ENCODE results near the gene NOL6.

NOL6 gene

DNA sequence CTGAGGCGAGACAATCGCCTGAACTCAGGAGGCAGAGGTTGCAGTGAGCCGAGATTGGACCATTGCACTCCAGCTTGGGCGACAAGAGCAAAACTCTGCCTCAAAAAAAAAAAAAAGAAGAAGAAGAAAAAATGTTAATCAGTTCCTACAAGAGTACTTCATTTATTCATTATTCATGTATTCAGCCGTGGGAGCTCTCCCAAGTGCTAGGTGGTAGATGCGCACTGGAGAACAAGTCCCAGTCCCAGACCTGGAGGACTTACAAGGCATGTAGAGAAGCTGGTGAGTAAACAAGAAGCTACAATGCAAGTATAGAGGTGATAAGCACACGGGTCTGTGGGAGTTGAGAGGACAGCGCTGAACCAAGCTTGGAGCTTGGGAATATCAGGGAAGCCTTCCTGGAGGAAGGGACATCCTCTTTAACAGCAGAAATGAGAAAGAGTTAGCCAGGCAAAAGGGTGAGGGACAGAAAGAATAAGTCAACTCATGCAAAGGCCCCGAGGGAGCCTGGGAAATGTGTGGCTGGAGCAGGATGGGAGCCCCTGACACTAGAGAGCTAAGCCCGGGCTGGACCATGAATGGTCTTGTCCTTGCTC, 53.9 kb downstream of the NOL6 start (continued):
- TF ChIP-seq, protein P1, sequence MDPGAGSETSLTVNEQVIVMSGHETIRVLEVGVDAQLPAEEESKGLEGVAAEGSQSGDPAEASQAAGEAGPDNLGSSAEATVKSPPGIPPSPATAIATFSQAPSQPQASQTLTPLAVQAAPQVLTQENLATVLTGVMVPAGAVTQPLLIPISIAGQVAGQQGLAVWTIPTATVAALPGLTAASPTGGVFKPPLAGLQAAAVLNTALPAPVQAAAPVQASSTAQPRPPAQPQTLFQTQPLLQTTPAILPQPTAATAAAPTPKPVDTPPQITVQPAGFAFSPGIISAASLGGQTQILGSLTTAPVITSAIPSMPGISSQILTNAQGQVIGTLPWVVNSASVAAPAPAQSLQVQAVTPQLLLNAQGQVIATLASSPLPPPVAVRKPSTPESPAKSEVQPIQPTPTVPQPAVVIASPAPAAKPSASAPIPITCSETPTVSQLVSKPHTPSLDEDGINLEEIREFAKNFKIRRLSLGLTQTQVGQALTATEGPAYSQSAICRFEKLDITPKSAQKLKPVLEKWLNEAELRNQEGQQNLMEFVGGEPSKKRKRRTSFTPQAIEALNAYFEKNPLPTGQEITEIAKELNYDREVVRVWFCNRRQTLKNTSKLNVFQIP (CRISPR knock-in tag; IDR thresholded peaks at IDR 0.05; ENCODE audit: borderline replicate concordance, low read depth) = no peak
- TF ChIP-seq ISL1 (CRISPR knock-in tag; IDR thresholded peaks at IDR 0.05) (no peak), OSR1 (CRISPR knock-in tag; IDR thresholded peaks at IDR 0.05) (no peak), GLIS3 (CRISPR knock-in tag; IDR thresholded peaks at IDR 0.05) (no peak), ZFP30 (CRISPR knock-in tag; IDR thresholded peaks at IDR 0.05) (no peak), ARNTL (CRISPR knock-in tag; IDR thresholded peaks at IDR 0.05; ENCODE audit: borderline replicate concordance, low read depth) (no peak), ZNF565 (CRISPR knock-in tag; conservative IDR thresholded peaks at IDR 0.05; ENCODE audit: low read depth) (no peak)

DNA sequence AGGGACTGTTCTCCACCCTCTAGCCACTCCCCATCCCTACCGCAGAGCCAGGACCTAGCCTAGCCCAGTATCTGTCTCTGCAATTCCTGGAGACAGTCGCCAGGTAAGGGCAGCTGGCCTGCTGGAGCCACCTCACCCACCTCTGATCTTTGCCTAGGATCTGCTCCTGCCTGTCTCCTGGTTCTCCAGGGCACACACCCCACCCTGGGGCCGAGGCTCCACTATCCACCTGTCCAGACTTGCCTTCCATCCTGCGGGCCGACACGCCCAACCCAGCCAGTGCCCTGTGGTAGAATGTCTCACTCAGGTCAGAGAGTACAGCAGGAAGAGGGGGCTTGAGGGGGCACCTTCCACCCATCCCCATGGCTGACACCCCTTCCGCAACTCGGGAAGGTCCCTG, 55.6 kb downstream of the NOL6 start:
- TF ChIP-seq ZNF8 (CRISPR knock-in tag; IDR thresholded peaks at IDR 0.05) (no peak), GLIS3 (CRISPR knock-in tag; IDR thresholded peaks at IDR 0.05) (no peak), OSR1 (CRISPR knock-in tag; IDR thresholded peaks at IDR 0.05) (no peak), ZFP3 (CRISPR knock-in tag; IDR thresholded peaks at IDR 0.05) (no peak), RARB (CRISPR knock-in tag; IDR thresholded peaks at IDR 0.05) (no peak), ZNF565 (CRISPR knock-in tag; conservative IDR thresholded peaks at IDR 0.05; ENCODE audit: low read depth) (no peak), TOX (CRISPR knock-in tag; IDR thresholded peaks at IDR 0.05; ENCODE audit: borderline replicate concordance) (no peak)
- TF ChIP-seq, protein P2, sequence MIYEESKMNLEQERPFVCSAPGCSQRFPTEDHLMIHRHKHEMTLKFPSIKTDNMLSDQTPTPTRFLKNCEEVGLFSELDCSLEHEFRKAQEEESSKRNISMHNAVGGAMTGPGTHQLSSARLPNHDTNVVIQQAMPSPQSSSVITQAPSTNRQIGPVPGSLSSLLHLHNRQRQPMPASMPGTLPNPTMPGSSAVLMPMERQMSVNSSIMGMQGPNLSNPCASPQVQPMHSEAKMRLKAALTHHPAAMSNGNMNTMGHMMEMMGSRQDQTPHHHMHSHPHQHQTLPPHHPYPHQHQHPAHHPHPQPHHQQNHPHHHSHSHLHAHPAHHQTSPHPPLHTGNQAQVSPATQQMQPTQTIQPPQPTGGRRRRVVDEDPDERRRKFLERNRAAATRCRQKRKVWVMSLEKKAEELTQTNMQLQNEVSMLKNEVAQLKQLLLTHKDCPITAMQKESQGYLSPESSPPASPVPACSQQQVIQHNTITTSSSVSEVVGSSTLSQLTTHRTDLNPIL (CRISPR knock-in tag; IDR thresholded peaks at IDR 0.05; ENCODE audit: low read depth) = no peak
- no peak for ATAC-seq

DNA sequence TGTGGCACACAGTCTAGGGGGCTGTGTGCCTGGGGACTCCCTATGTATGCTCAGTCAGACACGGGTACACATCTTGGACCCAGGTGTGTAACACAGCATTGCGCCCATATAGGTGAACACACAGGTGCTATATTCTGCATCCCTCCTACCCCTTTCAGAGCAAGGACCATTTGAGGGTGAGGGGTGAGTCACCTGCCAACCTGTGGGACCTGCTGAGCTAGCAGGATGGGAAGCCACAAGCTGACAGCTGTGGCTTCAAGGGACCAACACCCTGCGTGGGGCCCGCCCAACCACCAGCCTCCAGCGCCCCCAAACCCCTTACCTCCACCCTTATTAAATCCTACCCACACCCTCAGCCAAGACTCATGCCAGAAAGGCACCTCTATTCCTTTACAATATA, 56.7 kb downstream of the NOL6 start:
- no peak for TF ChIP-seq SNAI2 (CRISPR knock-in tag; IDR thresholded peaks at IDR 0.05)
- TF ChIP-seq CSDC2 (CRISPR knock-in tag; IDR thresholded peaks at IDR 0.05) = no peak
- no peak for TF ChIP-seq PPARA (CRISPR knock-in tag; IDR thresholded peaks at IDR 0.05; ENCODE audit: borderline replicate concordance)
- TF ChIP-seq, protein P3, sequence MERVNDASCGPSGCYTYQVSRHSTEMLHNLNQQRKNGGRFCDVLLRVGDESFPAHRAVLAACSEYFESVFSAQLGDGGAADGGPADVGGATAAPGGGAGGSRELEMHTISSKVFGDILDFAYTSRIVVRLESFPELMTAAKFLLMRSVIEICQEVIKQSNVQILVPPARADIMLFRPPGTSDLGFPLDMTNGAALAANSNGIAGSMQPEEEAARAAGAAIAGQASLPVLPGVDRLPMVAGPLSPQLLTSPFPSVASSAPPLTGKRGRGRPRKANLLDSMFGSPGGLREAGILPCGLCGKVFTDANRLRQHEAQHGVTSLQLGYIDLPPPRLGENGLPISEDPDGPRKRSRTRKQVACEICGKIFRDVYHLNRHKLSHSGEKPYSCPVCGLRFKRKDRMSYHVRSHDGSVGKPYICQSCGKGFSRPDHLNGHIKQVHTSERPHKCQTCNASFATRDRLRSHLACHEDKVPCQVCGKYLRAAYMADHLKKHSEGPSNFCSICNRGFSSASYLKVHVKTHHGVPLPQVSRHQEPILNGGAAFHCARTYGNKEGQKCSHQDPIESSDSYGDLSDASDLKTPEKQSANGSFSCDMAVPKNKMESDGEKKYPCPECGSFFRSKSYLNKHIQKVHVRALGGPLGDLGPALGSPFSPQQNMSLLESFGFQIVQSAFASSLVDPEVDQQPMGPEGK (CRISPR knock-in tag; IDR thresholded peaks at IDR 0.05; ENCODE audit: borderline replicate concordance) = no peak
- no peak for TF ChIP-seq ZFP30 (CRISPR knock-in tag; IDR thresholded peaks at IDR 0.05)
- TF ChIP-seq TOX (CRISPR knock-in tag; IDR thresholded peaks at IDR 0.05; ENCODE audit: borderline replicate concordance) = no peak
- no peak for TF ChIP-seq OSR1 (CRISPR knock-in tag; IDR thresholded peaks at IDR 0.05)
- TF ChIP-seq, protein P1 (CRISPR knock-in tag; IDR thresholded peaks at IDR 0.05; ENCODE audit: borderline replicate concordance, low read depth) = no peak
- TF ChIP-seq ZNF565 (CRISPR knock-in tag; conservative IDR thresholded peaks at IDR 0.05; ENCODE audit: low read depth) = no peak
- no peak for TF ChIP-seq ZFP3 (CRISPR knock-in tag; IDR thresholded peaks at IDR 0.05)
- no peak for TF ChIP-seq ZNF70 (CRISPR knock-in tag; IDR thresholded peaks at IDR 0.05)
- ATAC-seq = no peak

DNA sequence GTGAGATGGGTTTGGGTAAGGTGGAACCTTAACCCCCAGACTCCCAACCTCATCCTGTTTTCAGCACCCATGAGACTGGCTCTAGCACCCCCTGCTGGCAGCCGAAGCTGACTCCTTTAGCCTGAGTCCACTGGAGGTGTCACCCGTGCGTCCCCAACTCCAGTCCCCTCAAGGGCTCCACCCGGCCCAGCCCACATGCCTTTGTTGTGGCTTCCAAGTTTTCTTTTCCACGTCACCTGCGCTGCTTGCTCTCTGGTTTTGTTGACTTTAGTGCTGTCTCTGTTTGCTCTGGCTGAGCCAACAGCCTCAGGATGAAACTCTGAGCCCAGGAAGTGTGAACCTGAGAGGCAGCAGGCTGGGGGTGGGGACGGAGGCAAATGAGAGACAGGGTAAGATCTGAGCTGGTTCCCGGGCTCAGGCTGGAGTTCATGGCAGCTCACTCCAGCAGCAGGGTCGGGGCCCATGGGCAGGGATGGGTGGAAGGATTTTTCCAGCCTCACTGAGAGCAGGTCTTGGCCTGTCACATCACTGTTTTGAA, 58.2 kb downstream of the NOL6 start:
- TF ChIP-seq PPARA (CRISPR knock-in tag; IDR thresholded peaks at IDR 0.05; ENCODE audit: borderline replicate concordance) (no peak), ZC3H10 (CRISPR knock-in tag; IDR thresholded peaks at IDR 0.05) (no peak)
- TF ChIP-seq, protein P3 (CRISPR knock-in tag; IDR thresholded peaks at IDR 0.05; ENCODE audit: borderline replicate concordance) = no peak
- ATAC-seq = peak; percentile 88

Data from SK-N-SH treated with all-trans-retinoic acid at 6 μM for 48 hours (cell line).